AG09309 (cell line): ENCODE measurements around the gene DNAJC22.

Experiments used
- DNase-seq: peaks from one replicate; pipeline ENCODE4 v3.0.0-alpha.2; 2010; ENCODE audit warnings: low read depth
- H3K4me3 ChIP-seq: 2 replicates; pipeline ENCODE4 v1.5.1; 2011; ENCODE audit warnings: mild to moderate bottlenecking, low read depth, low read length, moderate library complexity; ENCODE audit not compliant: control insufficient read depth
- CTCF ChIP-seq: IDR thresholded peaks from 2 replicates; pipeline ENCODE4 v1.5.1; 2011; ENCODE audit warnings: mild to moderate bottlenecking, low read depth, low read length, inconsistent platforms; ENCODE audit not compliant: insufficient read depth, control insufficient read depth; ENCODE audit errors: missing control alignments

DNAJC22 gene

GRCh38 chr12:49340095-49340870, 6.4 kb upstream of the DNAJC22 start:
- no peak overlapping the region for H3K4me3 ChIP-seq
- DNase-seq, result no peak
- TF ChIP-seq CTCF, result no peak

GRCh38 chr12:49340971-49341776, 5.5 kb upstream of the DNAJC22 start:
- DNase-seq, result no peak
- TF ChIP-seq CTCF, result no peak
- H3K4me3 ChIP-seq, result no peak overlapping the region

DNA sequence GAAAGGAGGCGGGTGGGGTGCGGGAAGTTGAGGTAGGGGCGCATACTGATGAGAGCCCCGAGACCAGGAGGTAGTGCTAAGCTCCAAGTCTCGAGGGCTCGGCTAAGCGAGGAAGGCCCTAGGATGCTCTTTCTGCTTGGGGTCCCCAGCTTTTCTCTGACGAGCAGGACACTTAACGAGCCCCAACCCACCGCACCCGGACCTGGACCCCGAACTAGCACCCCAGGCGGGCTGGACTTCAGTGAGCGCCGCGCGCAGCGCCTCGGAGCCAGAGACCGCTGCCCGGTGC, 5.0 kb upstream of the DNAJC22 start:
- TF ChIP-seq CTCF, result no peak
- H3K4me3 ChIP-seq, result no peak overlapping the region
- no peak for DNase-seq

DNA sequence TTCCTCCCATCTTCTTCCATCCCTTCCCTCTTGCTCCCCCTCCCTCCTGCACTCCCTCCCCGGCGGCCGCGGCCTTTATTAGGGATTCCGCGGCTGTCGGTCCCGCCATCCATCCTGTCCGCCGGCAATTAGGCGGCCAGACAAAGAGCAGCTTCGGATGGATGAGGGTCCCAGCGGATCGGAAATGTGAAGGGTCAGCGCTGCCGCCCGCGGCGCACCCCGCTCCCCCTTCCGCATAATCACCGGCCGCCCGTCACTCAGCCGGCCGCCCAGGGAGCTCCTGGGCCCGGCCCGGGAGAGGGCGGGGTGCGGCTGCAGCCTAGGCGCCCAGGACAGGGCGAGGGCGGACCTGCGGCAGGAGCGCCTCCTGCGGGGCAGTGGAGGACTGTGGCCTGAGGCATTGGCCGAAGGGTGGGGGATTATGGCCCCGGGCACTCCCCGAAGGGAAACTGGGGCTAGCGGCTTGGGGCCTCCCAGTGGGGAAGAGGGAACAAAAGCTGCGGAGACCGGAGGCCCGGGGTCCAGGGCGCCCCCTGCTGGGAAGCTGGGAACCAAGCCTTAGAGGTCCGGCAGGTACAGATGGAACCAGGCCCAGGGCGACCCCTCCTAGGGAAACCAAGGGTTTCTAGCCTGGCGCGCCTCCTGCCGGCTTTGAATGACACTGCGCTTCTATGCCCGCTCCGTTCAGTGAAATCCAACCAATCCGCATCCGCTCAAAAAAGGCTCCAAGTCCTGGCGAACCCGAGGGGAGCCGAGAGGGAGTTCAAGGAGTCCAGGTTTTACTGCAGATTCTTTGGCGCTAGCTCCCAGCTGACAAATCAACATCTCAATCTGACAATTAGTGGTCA, 4.4 kb upstream of the DNAJC22 start:
- H3K4me3 ChIP-seq, result peak overlapping the region; percentile 34
- DNase-seq, result no peak
- peak; percentile 79 for TF ChIP-seq CTCF

DNA sequence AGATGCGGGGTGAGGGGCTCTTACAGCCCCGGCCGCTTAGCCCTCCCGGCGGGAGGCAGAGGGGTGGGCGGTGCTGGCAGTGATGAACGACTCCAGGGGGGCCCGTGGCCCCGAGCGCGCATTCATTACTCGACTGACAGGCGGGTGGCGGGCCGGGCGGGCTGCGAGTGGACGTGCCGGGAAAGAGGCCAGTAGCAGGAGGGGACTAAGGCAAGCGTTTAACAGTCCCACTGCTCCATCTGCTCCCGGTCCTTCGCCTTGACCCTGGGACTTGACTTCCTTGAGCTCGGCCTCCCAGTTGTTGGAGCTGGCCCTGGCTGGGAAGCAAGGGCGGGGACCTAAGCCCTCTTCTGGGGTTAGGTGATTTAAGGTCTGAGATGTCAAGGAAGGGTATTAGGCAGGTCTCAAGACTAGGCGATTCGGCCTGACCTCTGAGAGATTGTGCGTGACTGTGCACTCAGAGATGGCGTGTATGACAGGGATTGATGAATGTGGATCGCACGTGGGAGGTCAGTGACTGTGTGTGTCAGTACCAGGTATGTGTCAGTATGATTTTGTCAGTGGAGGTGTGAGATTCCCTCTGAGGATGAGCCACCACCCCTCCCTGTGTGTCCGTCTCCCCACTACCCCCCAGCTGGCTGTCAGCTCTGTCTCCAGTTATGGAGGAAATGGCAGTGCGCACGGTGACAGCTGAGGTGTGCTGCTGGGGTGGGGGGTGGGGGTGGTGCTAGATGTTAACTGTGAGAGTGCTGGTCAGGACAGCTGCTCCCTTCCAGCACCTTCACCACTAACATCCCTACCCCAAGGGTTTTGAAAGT, 3.6 kb upstream of the DNAJC22 start:
- peak overlapping the region; percentile 29 for H3K4me3 ChIP-seq
- DNase-seq, result no peak
- TF ChIP-seq CTCF, result no peak
